ENCODE measurements around the gene ATF7.

ATF7 gene

GRCh38 chr12:53564941-53565340 lies 61.2 kb downstream of the ATF7 start:
- Histone ChIP-seq H3K4me2 (ENCODE audit: low read length) (no peak overlapping the region), H3K4me3 (ENCODE audit: low read depth, low read length, poor library complexity, severe bottlenecking) (no peak overlapping the region), H3K9me2 (ENCODE audit: low read depth, low read length) (no peaks in the 10 kb centered on the region), H3K36me3 (ENCODE audit: insufficient read depth, low read length) (no peaks in the 10 kb centered on the region), H3K79me2 (ENCODE audit: insufficient read depth, low read length) (no peaks in the 10 kb centered on the region), H3K27ac (ENCODE audit: low read depth, low read length, poor library complexity, severe bottlenecking) (no peak overlapping the region), H3K9me3 (ENCODE audit: low read length) (no peaks in the 10 kb centered on the region), H3K27me3 (ENCODE audit: insufficient read depth, low read length) (no peaks in the 10 kb centered on the region), H3K4me1 (ENCODE audit: insufficient read depth, low read length, severe bottlenecking) (no peaks in the 10 kb centered on the region), H3F3A (ENCODE audit: insufficient read depth, low read length) (no peaks in the 10 kb centered on the region), H3K9ac (ENCODE audit: low read length) (no peak overlapping the region), H4K20me1 (ENCODE audit: insufficient read depth, low read length) (no peaks in the 10 kb centered on the region), H2AFZ (ENCODE audit: low read length) (no peak overlapping the region)
- TF ChIP-seq EZH2 (IDR thresholded peaks at IDR 0.05; ENCODE audit: borderline replicate concordance, low read length) (no peak), CTCF (IDR thresholded peaks at IDR 0.05; ENCODE audit: low read length) (no peak)

DNA sequence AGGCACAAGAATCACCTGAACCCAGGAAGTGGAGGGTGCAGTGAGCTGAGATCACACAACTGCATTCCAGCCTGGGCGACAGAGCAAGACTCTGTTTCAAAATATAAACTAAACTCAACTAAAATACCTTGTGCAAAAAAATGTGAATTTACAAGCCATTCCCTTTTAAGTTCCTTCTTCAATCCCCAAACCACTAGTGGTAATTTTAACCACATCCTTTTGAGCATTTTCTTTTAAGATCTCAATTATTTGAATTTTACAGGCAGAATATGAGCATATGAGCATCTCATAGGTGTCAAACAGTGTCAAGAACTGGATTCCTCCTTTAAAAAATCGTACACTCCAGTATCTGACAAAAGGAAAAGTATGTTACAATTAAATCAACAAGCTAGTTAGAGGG lies 61.9 kb downstream of the ATF7 start:
- Histone ChIP-seq H3K27ac (ENCODE audit: low read depth, low read length, poor library complexity, severe bottlenecking) (no peak overlapping the region), H3K9me3 (ENCODE audit: low read length) (no peaks in the 10 kb centered on the region), H3K4me2 (ENCODE audit: low read length) (no peak overlapping the region)

GRCh38 chr12:53563452-53564028 lies 62.6 kb downstream of the ATF7 start:
- Histone ChIP-seq H3K27me3 (ENCODE audit: insufficient read depth, low read length) (no peaks in the 10 kb centered on the region), H4K20me1 (ENCODE audit: insufficient read depth, low read length) (no peaks in the 10 kb centered on the region), H3K79me2 (ENCODE audit: insufficient read depth, low read length) (no peaks in the 10 kb centered on the region), H3K4me3 (ENCODE audit: low read depth, low read length, poor library complexity, severe bottlenecking) (no peak overlapping the region), H3K27ac (ENCODE audit: low read depth, low read length, poor library complexity, severe bottlenecking) (no peak overlapping the region), H3K9me3 (ENCODE audit: low read length) (no peaks in the 10 kb centered on the region), H3K9ac (ENCODE audit: low read length) (no peak overlapping the region), H3K4me1 (ENCODE audit: insufficient read depth, low read length, severe bottlenecking) (no peaks in the 10 kb centered on the region), H2AFZ (ENCODE audit: low read length) (no peak overlapping the region), H3K9me2 (ENCODE audit: low read depth, low read length) (no peaks in the 10 kb centered on the region), H3F3A (ENCODE audit: insufficient read depth, low read length) (no peaks in the 10 kb centered on the region), H3K4me2 (ENCODE audit: low read length) (no peak overlapping the region), H3K36me3 (ENCODE audit: insufficient read depth, low read length) (no peaks in the 10 kb centered on the region)
- TF ChIP-seq EZH2 (IDR thresholded peaks at IDR 0.05; ENCODE audit: borderline replicate concordance, low read length) (no peak), CTCF (IDR thresholded peaks at IDR 0.05; ENCODE audit: low read length) (no peak)

More for the DNA sequence above, 61.9 kb downstream of the ATF7 start:
- Histone ChIP-seq H3K4me1 (ENCODE audit: insufficient read depth, low read length, severe bottlenecking) (no peaks in the 10 kb centered on the region), H4K20me1 (ENCODE audit: insufficient read depth, low read length) (no peaks in the 10 kb centered on the region), H3K9me2 (ENCODE audit: low read depth, low read length) (no peaks in the 10 kb centered on the region), H3K9ac (ENCODE audit: low read length) (no peak overlapping the region), H3K36me3 (ENCODE audit: insufficient read depth, low read length) (no peaks in the 10 kb centered on the region), H2AFZ (ENCODE audit: low read length) (no peak overlapping the region), H3F3A (ENCODE audit: insufficient read depth, low read length) (no peaks in the 10 kb centered on the region), H3K27me3 (ENCODE audit: insufficient read depth, low read length) (no peaks in the 10 kb centered on the region), H3K79me2 (ENCODE audit: insufficient read depth, low read length) (no peaks in the 10 kb centered on the region), H3K4me3 (ENCODE audit: low read depth, low read length, poor library complexity, severe bottlenecking) (no peak overlapping the region)
- TF ChIP-seq EZH2 (IDR thresholded peaks at IDR 0.05; ENCODE audit: borderline replicate concordance, low read length) = no peak
- TF ChIP-seq CTCF (IDR thresholded peaks at IDR 0.05; ENCODE audit: low read length) = no peak
